HEK293 (cell line): ENCODE measurements around the gene GPR17.

Experiments
- CTCF ChIA-PET: fragments of 350-600 bp; formaldehyde crosslinking; extraction: SDS; loops from one replicate; lab custom pipeline; 2021; ENCODE audit warnings: antibody characterized with exemption; lab: Yijun Ruan, JAX
- POLR2A ChIA-PET: fragments of 300-600 bp; formaldehyde crosslinking; extraction: SDS; loops from one replicate; lab custom pipeline; 2020; ENCODE audit warnings: antibody characterized with exemption, inconsistent platforms; lab: Yijun Ruan, JAX
- H3K27ac ChIP-seq: fragments of 200-500 bp; sonication (Bioruptor generic); 2 replicates; pipeline ENCODE4 v1.5.1; 2014; ENCODE audit warnings: low read depth, low read length, control low read depth, inconsistent platforms; ENCODE audit errors: extremely low read depth
- H3K36me3 ChIP-seq, 2 experiments: fragments of 200-500 bp in 1 of 2; sonication (Bioruptor generic) in 1 of 2; 1 replicate in 1 of 2; 2 replicates in 1 of 2; pipeline ENCODE4 v1.5.1; 2014 to 2017; ENCODE audit warnings: inconsistent platforms in 2 of 2, low read length in 2 of 2; ENCODE audit not compliant: control insufficient read depth in 2 of 2, insufficient read depth in 1 of 2
- H3K4me1 ChIP-seq: fragments of 200-500 bp; sonication (Bioruptor generic); 2 replicates; pipeline ENCODE4 v1.5.1; 2014; ENCODE audit warnings: mild to moderate bottlenecking, low read length, inconsistent platforms; ENCODE audit not compliant: control insufficient read depth, insufficient read depth
- H3K4me3 ChIP-seq: 2 replicates; pipeline ENCODE4 v1.5.1; 2011; ENCODE audit warnings: low read depth, mild to moderate bottlenecking, control low read depth, low read length, moderate library complexity
- H3K9me3 ChIP-seq: fragments of 200-500 bp; sonication (Bioruptor generic); 2 replicates; pipeline ENCODE4 v1.5.1; 2014; ENCODE audit warnings: low read depth, low read length, inconsistent platforms; ENCODE audit not compliant: control insufficient read depth, insufficient read depth
- ATF2 ChIP-seq: fragments of 450-650 bp; formaldehyde crosslinking; IDR thresholded peaks from 2 replicates; pipeline ENCODE4 v1.5.1; 2016; ENCODE audit warnings: missing biosample characterization, missing genetic modification characterization, low read depth
- GLIS1 ChIP-seq: fragments of 450-650 bp; formaldehyde crosslinking; IDR thresholded peaks from 2 replicates; pipeline ENCODE4 v1.5.1; 2016; ENCODE audit warnings: missing biosample characterization, missing genetic modification characterization
- KLF16 ChIP-seq: fragments of 450-650 bp; formaldehyde crosslinking; IDR thresholded peaks from 2 replicates; pipeline ENCODE4 v1.5.1; 2017; ENCODE audit warnings: missing biosample characterization, missing genetic modification characterization
- KLF8 ChIP-seq: fragments of 450-650 bp; formaldehyde crosslinking; IDR thresholded peaks from 2 replicates; pipeline ENCODE4 v1.5.1; 2016; ENCODE audit warnings: missing biosample characterization, missing genetic modification characterization
- PBX3 ChIP-seq: sonication (generic); formaldehyde crosslinking; IDR thresholded peaks from 2 replicates; pipeline ENCODE4 v1.8.1; 2022; ENCODE audit warnings: mild to moderate bottlenecking, moderate library complexity, missing genetic modification reagents
- PRDM4 ChIP-seq: fragments of 450-650 bp; formaldehyde crosslinking; IDR thresholded peaks from 2 replicates; pipeline ENCODE4 v1.5.1; 2017; ENCODE audit warnings: missing biosample characterization, missing genetic modification characterization
- ZBTB7A ChIP-seq: fragments of 450-650 bp; formaldehyde crosslinking; IDR thresholded peaks from 2 replicates; pipeline ENCODE4 v1.5.1; 2016; ENCODE audit warnings: low read depth, missing biosample characterization, missing genetic modification characterization
- ZFP37 ChIP-seq: fragments of 450-650 bp; formaldehyde crosslinking; IDR thresholded peaks from 2 replicates; pipeline ENCODE4 v1.5.1; 2016; ENCODE audit warnings: missing biosample characterization, missing genetic modification characterization
- ZNF184 ChIP-seq: fragments of 450-650 bp; IDR thresholded peaks from 2 replicates; pipeline ENCODE4 v1.5.1; 2018; ENCODE audit warnings: missing biosample characterization, mild to moderate bottlenecking, missing genetic modification characterization
- ZNF214 ChIP-seq: fragments of 450-650 bp; formaldehyde crosslinking; IDR thresholded peaks from 2 replicates; pipeline ENCODE4 v1.5.1; 2017; ENCODE audit warnings: missing biosample characterization, mild to moderate bottlenecking, missing genetic modification characterization, borderline replicate concordance
- ZNF350 ChIP-seq: fragments of 450-650 bp; formaldehyde crosslinking; IDR thresholded peaks from 2 replicates; pipeline ENCODE4 v1.5.0; 2017; ENCODE audit warnings: missing biosample characterization, mild to moderate bottlenecking, missing genetic modification characterization
- ZNF394 ChIP-seq: fragments of 450-650 bp; formaldehyde crosslinking; IDR thresholded peaks from 2 replicates; pipeline ENCODE4 v1.5.1; 2016; ENCODE audit warnings: missing biosample characterization, missing genetic modification characterization, mild to moderate bottlenecking, moderate library complexity, borderline replicate concordance
- ZNF530 ChIP-seq: fragments of 450-650 bp; formaldehyde crosslinking; IDR thresholded peaks from 2 replicates; pipeline ENCODE4 v1.5.1; 2016; ENCODE audit warnings: low read depth, missing biosample characterization, missing genetic modification characterization
- ZNF544 ChIP-seq: fragments of 450-650 bp; formaldehyde crosslinking; IDR thresholded peaks from 2 replicates; pipeline ENCODE4 v1.5.0; 2017; ENCODE audit warnings: missing biosample characterization, missing genetic modification characterization
- ZNF555 ChIP-seq: fragments of 450-650 bp; formaldehyde crosslinking; conservative IDR thresholded peaks from 2 replicates; pipeline ENCODE4 v1.5.1; 2017; ENCODE audit warnings: missing biosample characterization, mild to moderate bottlenecking, missing genetic modification characterization, inconsistent platforms
- ZNF623 ChIP-seq: fragments of 450-650 bp; formaldehyde crosslinking; IDR thresholded peaks from 2 replicates; pipeline ENCODE4 v1.5.1; 2016; ENCODE audit warnings: missing biosample characterization, missing genetic modification characterization
- ZNF777 ChIP-seq: fragments of 450-650 bp; formaldehyde crosslinking; IDR thresholded peaks from 2 replicates; pipeline ENCODE4 v1.5.1; 2017; ENCODE audit warnings: missing biosample characterization, missing genetic modification characterization, borderline replicate concordance
- TF ChIP-seq, protein P1 (sequence below): fragments of 450-650 bp; formaldehyde crosslinking; IDR thresholded peaks from 2 replicates; pipeline ENCODE4 v1.5.1; 2016; ENCODE audit warnings: missing biosample characterization, missing genetic modification characterization
- TF ChIP-seq, protein P2 (sequence below): fragments of 450-650 bp; formaldehyde crosslinking; IDR thresholded peaks from 2 replicates; pipeline ENCODE4 v1.5.1; 2016; ENCODE audit warnings: missing biosample characterization, missing genetic modification characterization
- TF ChIP-seq, protein P3 (sequence below): fragments of 450-650 bp; formaldehyde crosslinking; IDR thresholded peaks from 2 replicates; pipeline ENCODE4 v1.5.1; 2016; ENCODE audit warnings: missing biosample characterization, missing genetic modification characterization
- TF ChIP-seq, protein P4 (sequence below): fragments of 450-650 bp; formaldehyde crosslinking; IDR thresholded peaks from 2 replicates; pipeline ENCODE4 v1.5.1; 2016; ENCODE audit warnings: missing biosample characterization, missing genetic modification characterization

GPR17 gene

DNA sequence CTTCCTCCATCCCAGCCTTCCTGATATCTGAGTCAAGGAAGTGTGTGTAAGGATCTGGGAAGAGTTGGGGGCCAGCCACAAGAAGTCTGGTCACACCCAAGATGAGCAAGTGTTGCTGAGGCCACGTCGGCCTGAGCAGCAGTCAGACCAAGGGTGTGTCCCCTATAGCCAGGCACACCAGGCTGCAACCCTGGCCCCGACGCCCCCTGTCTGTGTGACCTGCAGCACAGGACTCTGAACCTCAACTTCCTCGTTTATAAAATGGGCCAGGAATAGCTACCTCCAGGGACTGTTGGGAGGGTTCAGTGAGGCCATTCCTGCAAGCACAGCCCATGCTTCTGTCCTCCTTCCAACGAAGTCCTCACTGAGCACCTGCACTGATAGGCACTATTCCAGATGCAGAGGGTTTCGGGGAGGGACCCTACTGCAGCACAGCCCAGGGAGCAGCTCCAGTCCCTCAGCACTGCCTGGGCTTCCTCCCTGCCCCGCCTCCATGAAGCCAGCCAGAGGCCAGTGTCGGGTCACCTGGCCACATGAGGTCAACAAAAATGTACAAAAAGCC is 16.1 kb downstream of the GPR17 start (continued):
- TF ChIP-seq, protein P1, sequence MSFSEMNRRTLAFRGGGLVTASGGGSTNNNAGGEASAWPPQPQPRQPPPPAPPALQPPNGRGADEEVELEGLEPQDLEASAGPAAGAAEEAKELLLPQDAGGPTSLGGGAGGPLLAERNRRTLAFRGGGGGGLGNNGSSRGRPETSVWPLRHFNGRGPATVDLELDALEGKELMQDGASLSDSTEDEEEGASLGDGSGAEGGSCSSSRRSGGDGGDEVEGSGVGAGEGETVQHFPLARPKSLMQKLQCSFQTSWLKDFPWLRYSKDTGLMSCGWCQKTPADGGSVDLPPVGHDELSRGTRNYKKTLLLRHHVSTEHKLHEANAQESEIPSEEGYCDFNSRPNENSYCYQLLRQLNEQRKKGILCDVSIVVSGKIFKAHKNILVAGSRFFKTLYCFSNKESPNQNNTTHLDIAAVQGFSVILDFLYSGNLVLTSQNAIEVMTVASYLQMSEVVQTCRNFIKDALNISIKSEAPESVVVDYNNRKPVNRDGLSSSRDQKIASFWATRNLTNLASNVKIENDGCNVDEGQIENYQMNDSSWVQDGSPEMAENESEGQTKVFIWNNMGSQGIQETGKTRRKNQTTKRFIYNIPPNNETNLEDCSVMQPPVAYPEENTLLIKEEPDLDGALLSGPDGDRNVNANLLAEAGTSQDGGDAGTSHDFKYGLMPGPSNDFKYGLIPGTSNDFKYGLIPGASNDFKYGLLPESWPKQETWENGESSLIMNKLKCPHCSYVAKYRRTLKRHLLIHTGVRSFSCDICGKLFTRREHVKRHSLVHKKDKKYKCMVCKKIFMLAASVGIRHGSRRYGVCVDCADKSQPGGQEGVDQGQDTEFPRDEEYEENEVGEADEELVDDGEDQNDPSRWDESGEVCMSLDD (tag by site-specific recombination): no peak
- TF ChIP-seq ZFP37 (no peak), KLF16 (no peak)

DNA sequence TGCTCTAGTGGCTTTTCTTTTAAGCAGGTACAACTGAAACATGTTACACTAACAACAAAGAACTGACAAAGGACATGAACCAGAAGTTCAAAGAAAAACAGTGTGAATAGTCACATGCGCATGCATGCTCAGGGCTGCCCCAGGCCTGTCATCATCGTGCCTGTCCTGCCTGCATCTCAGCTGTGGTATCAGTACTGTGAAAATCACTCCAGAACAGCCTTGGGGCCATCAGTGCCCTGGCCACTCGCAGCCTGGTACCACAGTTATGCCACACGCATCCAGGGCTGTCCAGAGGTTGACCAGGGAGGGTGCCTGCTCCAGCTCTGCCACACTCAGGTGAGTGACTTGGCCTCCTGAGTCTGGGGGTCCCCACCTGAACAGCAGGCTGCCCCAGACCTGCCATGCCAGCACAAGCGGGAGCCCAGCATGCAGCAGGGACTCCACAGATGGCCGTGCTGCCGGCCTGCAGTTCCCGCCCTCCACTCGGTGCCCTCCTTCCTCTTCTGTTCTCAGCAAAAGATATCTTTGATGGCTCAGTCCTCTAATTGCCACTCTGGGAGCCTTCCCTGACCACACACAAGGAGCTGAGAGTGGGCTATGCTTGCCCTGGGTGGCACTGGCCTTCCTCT is 17.1 kb downstream of the GPR17 start:
- no peak overlapping the region for H3K4me3 ChIP-seq
- no peaks in the 10 kb centered on the region for H3K36me3 ChIP-seq
- no peaks in the 10 kb centered on the region for H3K4me1 ChIP-seq
- no peak overlapping the region for H3K27ac ChIP-seq
- ChIA-PET POLR2A (no interaction called here), CTCF (interaction anchor here (2.3 kb wide), 1 partner anchor 72 kb away, joined by 8 read pairs; no protein-coding TSS in a partner anchor)
- TF ChIP-seq ATF2 (tag by site-specific recombination): no peak
- TF ChIP-seq, protein P2, sequence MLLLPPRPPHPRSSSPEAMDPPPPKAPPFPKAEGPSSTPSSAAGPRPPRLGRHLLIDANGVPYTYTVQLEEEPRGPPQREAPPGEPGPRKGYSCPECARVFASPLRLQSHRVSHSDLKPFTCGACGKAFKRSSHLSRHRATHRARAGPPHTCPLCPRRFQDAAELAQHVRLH: no peak
- no peak for TF ChIP-seq ZNF214 (tag by site-specific recombination)
- no peak for TF ChIP-seq KLF8 (tag by site-specific recombination)
- no peak for TF ChIP-seq ZNF394 (tag by site-specific recombination)
- no peak for TF ChIP-seq ZNF184 (tag by site-specific recombination)
- H3K9me3 ChIP-seq: no peaks in the 10 kb centered on the region

- CTCF ChIA-PET: interaction anchor here (2.3 kb wide), 1 partner anchor 72 kb away, joined by 8 read pairs; no protein-coding TSS in a partner anchor
- no peak overlapping the region for H3K4me3 ChIP-seq
- TF ChIP-seq PBX3 (no peak), ZNF777 (tag by site-specific recombination) (no peak), ZNF544 (no peak), PRDM4 (tag by site-specific recombination) (no peak), ZNF623 (tag by site-specific recombination) (no peak), ZBTB7A (tag by site-specific recombination) (no peak), GLIS1 (tag by site-specific recombination) (no peak), ZNF350 (tag by site-specific recombination) (no peak), ZNF530 (no peak), ZNF555 (no peak)
- TF ChIP-seq, protein P3, sequence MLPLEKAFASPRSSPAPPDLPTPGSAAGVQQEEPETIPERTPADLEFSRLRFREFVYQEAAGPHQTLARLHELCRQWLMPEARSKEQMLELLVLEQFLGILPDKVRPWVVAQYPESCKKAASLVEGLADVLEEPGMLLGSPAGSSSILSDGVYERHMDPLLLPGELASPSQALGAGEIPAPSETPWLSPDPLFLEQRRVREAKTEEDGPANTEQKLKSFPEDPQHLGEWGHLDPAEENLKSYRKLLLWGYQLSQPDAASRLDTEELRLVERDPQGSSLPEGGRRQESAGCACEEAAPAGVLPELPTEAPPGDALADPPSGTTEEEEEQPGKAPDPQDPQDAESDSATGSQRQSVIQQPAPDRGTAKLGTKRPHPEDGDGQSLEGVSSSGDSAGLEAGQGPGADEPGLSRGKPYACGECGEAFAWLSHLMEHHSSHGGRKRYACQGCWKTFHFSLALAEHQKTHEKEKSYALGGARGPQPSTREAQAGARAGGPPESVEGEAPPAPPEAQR (tag by site-specific recombination): no peak
- TF ChIP-seq, protein P4, sequence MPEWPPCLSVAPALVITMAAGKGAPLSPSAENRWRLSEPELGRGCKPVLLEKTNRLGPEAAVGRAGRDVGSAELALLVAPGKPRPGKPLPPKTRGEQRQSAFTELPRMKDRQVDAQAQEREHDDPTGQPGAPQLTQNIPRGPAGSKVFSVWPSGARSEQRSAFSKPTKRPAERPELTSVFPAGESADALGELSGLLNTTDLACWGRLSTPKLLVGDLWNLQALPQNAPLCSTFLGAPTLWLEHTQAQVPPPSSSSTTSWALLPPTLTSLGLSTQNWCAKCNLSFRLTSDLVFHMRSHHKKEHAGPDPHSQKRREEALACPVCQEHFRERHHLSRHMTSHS (tag by site-specific recombination): no peak
These were observed 17.7 kb downstream of the GPR17 start for GRCh38 chr2:127663566-127664064.

More at GRCh38 chr2:127663566-127664064, 17.7 kb downstream of the GPR17 start:
- POLR2A ChIA-PET: no interaction called here
- no peak overlapping the region for H3K27ac ChIP-seq
- H3K9me3 ChIP-seq: no peaks in the 10 kb centered on the region
- H3K4me1 ChIP-seq: no peaks in the 10 kb centered on the region
- H3K36me3 ChIP-seq: no peaks in the 10 kb centered on the region
